Liver (tissue), 9 donors: Measurements from ENCODE around the gene FAH. TPM values are rescaled to one million over a fixed set of nuclear protein-coding genes. Genes with fewer than 3 reads are reported as not detected.

Experiments
- DNase-seq: peaks from one replicate; pipeline ENCODE4 v3.0.0-alpha.2; 2017; ENCODE audit warnings: low spot score
- H3K27ac ChIP-seq, 2 donors: one replicate each; pipeline ENCODE4 v1.7.0; 2013; ENCODE audit warnings: inconsistent platforms in 2 of 2, low read length in 2 of 2, control low read depth in 1 of 2, low read depth in 1 of 2, mild to moderate bottlenecking in 1 of 2
- H3K27me3 ChIP-seq, 4 donors: one replicate each; pipeline versions ENCODE4 v1.6.1 to v1.7.0; 2013; ENCODE audit warnings: low read length in 3 of 4, inconsistent platforms in 1 of 4, mild to moderate bottlenecking in 1 of 4, moderate library complexity in 1 of 4; ENCODE audit not compliant: control insufficient read depth in 4 of 4, insufficient read depth in 4 of 4
- H3K36me3 ChIP-seq, 4 donors: one replicate each; pipeline versions ENCODE4 v1.6.1 to v1.7.0; 2013; ENCODE audit warnings: low read length in 3 of 4, mild to moderate bottlenecking in 3 of 4, low read depth in 1 of 4, moderate library complexity in 1 of 4; ENCODE audit not compliant: control insufficient read depth in 4 of 4, insufficient read depth in 3 of 4
- H3K4me1 ChIP-seq, 4 donors: one replicate each; pipeline versions ENCODE4 v1.6.1 to v1.7.0; 2013; ENCODE audit warnings: low read length in 3 of 4, mild to moderate bottlenecking in 3 of 4, moderate library complexity in 1 of 4; ENCODE audit not compliant: control insufficient read depth in 4 of 4, insufficient read depth in 4 of 4
- H3K4me3 ChIP-seq, 3 donors: one replicate each; pipeline versions ENCODE4 v1.6.1 to v1.7.0; 2013; ENCODE audit warnings: low read length in 3 of 3, control low read depth in 1 of 3, low read depth in 1 of 3, mild to moderate bottlenecking in 1 of 3
- H3K9ac ChIP-seq, 2 donors: one replicate each; pipeline ENCODE4 v1.7.0; 2013; ENCODE audit warnings: low read length in 2 of 2, mild to moderate bottlenecking in 2 of 2, moderate library complexity in 2 of 2, control low read depth in 1 of 2, low read depth in 1 of 2
- H3K9me3 ChIP-seq, 4 donors: one replicate each; pipeline versions ENCODE4 v1.6.1 to v1.7.0; 2013; ENCODE audit warnings: low read length in 3 of 4; ENCODE audit not compliant: control insufficient read depth in 4 of 4
- ATF3 ChIP-seq: IDR thresholded peaks from 2 replicates; pipeline ENCODE4 v1.6.1; 2016; ENCODE audit warnings: antibody characterized with exemption
- CTCF ChIP-seq: fragments of 150-350 bp; IDR thresholded peaks from 2 replicates; pipeline ENCODE4 v1.5.1; 2017; ENCODE audit warnings: improper control_type of control experiment, low read depth, low read length; ENCODE audit not compliant: missing input control
- EGR1 ChIP-seq, 2 donors: IDR thresholded peaks; 2 replicates each; pipeline ENCODE4 v1.6.1; 2016 to 2018; ENCODE audit warnings: antibody characterized with exemption in 2 of 2, low read depth in 2 of 2
- FOXA1 ChIP-seq: IDR thresholded peaks from 2 replicates; pipeline ENCODE4 v1.6.1; 2016; ENCODE audit warnings: antibody characterized with exemption
- FOXA2 ChIP-seq: IDR thresholded peaks from 2 replicates; pipeline ENCODE4 v1.6.1; 2016; ENCODE audit warnings: antibody characterized with exemption
- GABPA ChIP-seq, 2 donors: IDR thresholded peaks in 1 of 2; conservative IDR thresholded peaks in 1 of 2; 2 replicates each; pipeline ENCODE4 v1.6.1; 2016; ENCODE audit warnings: antibody characterized with exemption in 2 of 2, mild to moderate bottlenecking in 1 of 2, moderate library complexity in 1 of 2
- HNF4A ChIP-seq, 2 donors: conservative IDR thresholded peaks; 2 replicates each; pipeline ENCODE4 v1.6.1; 2016; ENCODE audit warnings: antibody characterized with exemption in 2 of 2, mild to moderate bottlenecking in 2 of 2
- HNF4G ChIP-seq: IDR thresholded peaks from 2 replicates; pipeline ENCODE4 v1.6.1; 2016; ENCODE audit warnings: antibody characterized with exemption
- JUND ChIP-seq, 2 donors: IDR thresholded peaks; 2 replicates each; pipeline ENCODE4 v1.6.1; 2016; ENCODE audit warnings: antibody characterized with exemption in 2 of 2
- MAX ChIP-seq: IDR thresholded peaks from 2 replicates; pipeline ENCODE4 v1.6.1; 2016; ENCODE audit warnings: antibody characterized with exemption
- NR2F2 ChIP-seq: IDR thresholded peaks from 2 replicates; pipeline ENCODE4 v1.6.1; 2016; ENCODE audit warnings: antibody characterized with exemption
- RAD21 ChIP-seq, 2 donors: IDR thresholded peaks; 2 replicates each; pipeline ENCODE4 v1.6.1; 2016; ENCODE audit warnings: antibody characterized with exemption in 2 of 2, mild to moderate bottlenecking in 2 of 2
- RXRA ChIP-seq, 2 donors: IDR thresholded peaks; 2 replicates each; pipeline ENCODE4 v1.6.1; 2017 to 2018; ENCODE audit warnings: antibody characterized with exemption in 2 of 2, mild to moderate bottlenecking in 1 of 2
- TAF1 ChIP-seq: conservative IDR thresholded peaks from 2 replicates; pipeline ENCODE4 v1.6.1; 2016; ENCODE audit warnings: antibody characterized with exemption, mild to moderate bottlenecking
- YY1 ChIP-seq: IDR thresholded peaks from 2 replicates; pipeline ENCODE4 v1.6.1; 2016; ENCODE audit warnings: antibody characterized with exemption, mild to moderate bottlenecking
- ZBTB33 ChIP-seq: IDR thresholded peaks from 2 replicates; pipeline ENCODE4 v1.6.1; 2016; ENCODE audit warnings: antibody characterized with exemption
- WGBS: extraction: QIAGEN DNeasy Blood & Tissue Kit; methylation state at CpG from one replicate; pipeline ENCODE4 v1.1.7; 2013; 5-methylcytosine and 5-hydroxymethylcytosine counted together
- polyA plus RNA-seq, 2 donors: library from polyadenylated mRNA; stranded (reverse) in 1 of 2; unstranded in 1 of 2; fragments of 200-250 nt in 1 of 2; fragments of >200 nt in 1 of 2; fragmentation: Nextera tagmentation in 1 of 2; extraction: Ambion mirVana in 1 of 2; gene quantifications; one replicate each; pipeline versions ENCODE4 v1.2.1 to v1.2.3, GENCODE V29; 2013 to 2015
- total RNA-seq, 2 donors: library from RNA; depleted of rRNA; stranded (reverse); fragments of >200 nt; gene quantifications; one replicate each; pipeline ENCODE4 v1.2.3, GENCODE V29; 2014
- donor health status: healthy.
- donor health status: healthy.
- donor health status: healthy.
- donor health status: healthy.
- donor health status: healthy.

Gene FAH
- total and polyA plus RNA-seq, 4 donors, result 42.1 to 226 (median 186) TPM

- no peak for DNase-seq
- Histone ChIP-seq H3K27me3 (no peaks in the 10 kb centered on the region), H3K36me3 (peaks cover 19 to 65% (median 50%) of the 10 kb centered on the region in 4 donors), H3K4me3 (no peak overlapping the region), H3K27ac (no peak overlapping the region), H3K9me3 (no peaks in the 10 kb centered on the region), H3K4me1 (no peaks in the 10 kb centered on the region), H3K9ac (no peak overlapping the region)
- WGBS, result 98% methylated on average over 1 of the region's 1 CpG
- no peak for TF ChIP-seq RAD21 (IDR thresholded peaks at IDR 0.05)
- TF ChIP-seq ZBTB33, result no peak
- TF ChIP-seq RXRA (IDR thresholded peaks at IDR 0.05), result no peak
- TF ChIP-seq FOXA2, result no peak
- TF ChIP-seq MAX, result no peak
Observed at GRCh38 chr15:80186597-80186996, 33.8 kb downstream of the FAH start.

- Histone ChIP-seq H3K9me3 (no peaks in the 10 kb centered on the region), H3K9ac (no peak overlapping the region), H3K4me1 (peaks cover 0 to 2% (median 0%) of the 10 kb centered on the region in 4 donors), H3K27ac (no peak overlapping the region), H3K36me3 (peaks cover 18 to 51% (median 37%) of the 10 kb centered on the region in 4 donors), H3K4me3 (no peak overlapping the region), H3K27me3 (no peaks in the 10 kb centered on the region)
- 90% methylated on average over 2 of the region's 2 CpGs for whole genome bisulfite sequencing
- no peak for TF ChIP-seq FOXA1
- no peak for TF ChIP-seq CTCF
- no peak for TF ChIP-seq NR2F2
- no peak for TF ChIP-seq FOXA2
- no peak for TF ChIP-seq RXRA (IDR thresholded peaks at IDR 0.05)
- TF ChIP-seq YY1, result no peak
- no peak for TF ChIP-seq JUND (IDR thresholded peaks at IDR 0.05)
- no peak for TF ChIP-seq GABPA (IDR thresholded peaks at IDR 0.05 in 1 of 2, conservative IDR thresholded peaks at IDR 0.05 in 1 of 2)
- TF ChIP-seq ATF3, result no peak
- no peak for TF ChIP-seq TAF1
- TF ChIP-seq MAX, result no peak
- no peak for TF ChIP-seq EGR1 (IDR thresholded peaks at IDR 0.05; ENCODE audit: low read depth in 2 of 2)
- no peak for TF ChIP-seq HNF4G
- no peak for TF ChIP-seq ZBTB33
- no peak for TF ChIP-seq HNF4A (conservative IDR thresholded peaks at IDR 0.05)
- DNase-seq, result no peak
Observed at GRCh38 chr15:80188251-80188650, 35.5 kb downstream of the FAH start.
